GM23338 (cell line): ENCODE data around the gene ROR1. TPM values are rescaled to one million over a fixed set of nuclear protein-coding genes. Genes with fewer than 3 reads are reported as not detected.
A peak's percentile ranks its signal among the peaks of the same experiment; 100 is the strongest.

ENCODE experiments used
- ATAC-seq: fragments of 200-7000 bp; cut with Tn5 transposase; 3 replicates; pipeline ENCODE4 v1.9.1; 2020
- DNase-seq: peaks from one replicate; pipeline ENCODE4 v3.0.0-alpha.2; 2015; ENCODE audit warnings: low spot score
- H2AFZ ChIP-seq: fragments of 200-600 bp; sonication (generic); 2 replicates; pipeline ENCODE4 v1.8.0; 2016; ENCODE audit warnings: antibody characterized with exemption, mild to moderate bottlenecking, moderate library complexity
- H3F3A ChIP-seq: fragments of 200-600 bp; sonication (generic); replicated peaks from 2 replicates; pipeline ENCODE4 v1.8.0; 2017; ENCODE audit warnings: antibody characterized with exemption, mixed run types, low read depth
- H3K27ac ChIP-seq: fragments of 200-600 bp; sonication (generic); 2 replicates; pipeline ENCODE4 v1.6.1; 2016; ENCODE audit warnings: low read depth
- H3K27me3 ChIP-seq: fragments of 200-600 bp; sonication (generic); 2 replicates; pipeline ENCODE4 v1.8.0; 2016; ENCODE audit warnings: mild to moderate bottlenecking, mixed run types, moderate library complexity; ENCODE audit not compliant: insufficient read depth
- H3K36me3 ChIP-seq: fragments of 200-600 bp; sonication (generic); 2 replicates; pipeline ENCODE4 v1.8.0; 2016; ENCODE audit warnings: mild to moderate bottlenecking; ENCODE audit not compliant: insufficient read depth
- H3K4me1 ChIP-seq: fragments of 200-600 bp; sonication (generic); 2 replicates; pipeline ENCODE4 v1.8.0; 2016; ENCODE audit warnings: mild to moderate bottlenecking, moderate library complexity; ENCODE audit not compliant: insufficient read depth
- H3K4me2 ChIP-seq: fragments of 200-600 bp; sonication (generic); 2 replicates; pipeline ENCODE4 v1.7.1; 2017; ENCODE audit warnings: mixed run types
- H3K4me3 ChIP-seq: fragments of 200-600 bp; sonication (generic); 2 replicates; pipeline ENCODE4 v1.6.1; 2016; ENCODE audit warnings: mixed run types
- H3K79me2 ChIP-seq: fragments of 200-600 bp; sonication (generic); replicated peaks from 2 replicates; pipeline ENCODE4 v1.8.0; 2017; ENCODE audit warnings: mild to moderate bottlenecking; ENCODE audit not compliant: insufficient read depth
- H3K9me2 ChIP-seq: fragments of 200-600 bp; sonication (generic); 2 replicates; pipeline ENCODE4 v1.8.0; 2017; ENCODE audit not compliant: insufficient read depth
- H4K20me1 ChIP-seq: fragments of 200-600 bp; sonication (generic); replicated peaks from 2 replicates; pipeline ENCODE4 v1.8.0; 2017; ENCODE audit warnings: mild to moderate bottlenecking; ENCODE audit not compliant: insufficient read depth
- H3K27ac Mint-ChIP-seq: 2 replicates; pipeline ENCODE4 v1.8.0; 2020; ENCODE audit warnings: inconsistent platforms, mild to moderate bottlenecking, moderate library complexity, mixed read lengths
- H3K27me3 Mint-ChIP-seq: 3 replicates; pipeline ENCODE4 v1.8.0; 2022; ENCODE audit warnings: low read depth, mild to moderate bottlenecking, moderate library complexity, mixed read lengths, inconsistent platforms; ENCODE audit not compliant: insufficient read depth, poor library complexity
- H3K36me3 Mint-ChIP-seq: 3 replicates; pipeline ENCODE4 v1.8.0; 2021; ENCODE audit warnings: low read depth, mild to moderate bottlenecking, inconsistent platforms, moderate library complexity, mixed read lengths
- H3K4me1 Mint-ChIP-seq: 3 replicates; pipeline ENCODE4 v1.8.0; 2020; ENCODE audit warnings: mild to moderate bottlenecking, inconsistent platforms, mixed read lengths
- H3K4me3 Mint-ChIP-seq: 3 replicates; pipeline ENCODE4 v1.8.0; 2021; ENCODE audit warnings: moderate library complexity, mild to moderate bottlenecking, inconsistent platforms, mixed read lengths
- H3K9me3 Mint-ChIP-seq: 3 replicates; pipeline ENCODE4 v1.8.0; 2020; ENCODE audit warnings: moderate library complexity, mild to moderate bottlenecking, inconsistent platforms, mixed read lengths
- CREB1 ChIP-seq: fragments of 250-450 bp; sonication (Bioruptor Pico); IDR thresholded peaks from 2 replicates; pipeline ENCODE4 v1.5.0; 2020; ENCODE audit warnings: low read depth, mild to moderate bottlenecking, moderate library complexity
- CTCF ChIP-seq, 2 experiments: fragments of 200-600 bp in 1 of 2; sonication (generic) in 1 of 2; conservative IDR thresholded peaks; 2 replicates each; pipeline versions ENCODE4 v1.5.1 to v1.6.1; 2016 to 2017; ENCODE audit warnings: antibody characterized with exemption in 2 of 2, low read depth in 2 of 2, mild to moderate bottlenecking in 2 of 2, moderate library complexity in 1 of 2
- ETS1 ChIP-seq: IDR thresholded peaks from 2 replicates; pipeline ENCODE4 v1.6.1; 2016; ENCODE audit warnings: antibody characterized with exemption
- EZH2 ChIP-seq: fragments of 200-600 bp; sonication (generic); IDR thresholded peaks from one replicate; pipeline ENCODE4 v1.8.0; 2017; ENCODE audit warnings: antibody characterized with exemption, mild to moderate bottlenecking, low read depth; ENCODE audit not compliant: unreplicated experiment
- EZH2phosphoT487 ChIP-seq: fragments of 200-600 bp; sonication (generic); IDR thresholded peaks from one replicate; pipeline ENCODE4 v1.8.1; 2018; ENCODE audit warnings: antibody characterized with exemption; ENCODE audit not compliant: unreplicated experiment
- JUNB ChIP-seq: IDR thresholded peaks from one replicate; pipeline ENCODE4 v1.6.1; 2016; ENCODE audit warnings: antibody characterized with exemption; ENCODE audit not compliant: unreplicated experiment
- NANOG ChIP-seq: IDR thresholded peaks from 2 replicates; pipeline ENCODE4 v1.6.1; 2016; ENCODE audit warnings: antibody characterized with exemption, borderline replicate concordance
- POLR2AphosphoS5 ChIP-seq: IDR thresholded peaks from 2 replicates; pipeline ENCODE4 v1.6.1; 2016; ENCODE audit warnings: antibody characterized with exemption, low read depth
- REST ChIP-seq: IDR thresholded peaks from one replicate; pipeline ENCODE4 v1.6.1; 2018; ENCODE audit warnings: antibody characterized with exemption; ENCODE audit not compliant: unreplicated experiment
- STAT1 ChIP-seq: IDR thresholded peaks from one replicate; pipeline ENCODE4 v1.6.1; 2016; ENCODE audit warnings: antibody characterized with exemption; ENCODE audit not compliant: unreplicated experiment
- ZNF114 ChIP-seq: fragments of 250-450 bp; sonication (Bioruptor Pico); IDR thresholded peaks from 2 replicates; pipeline ENCODE4 v1.5.0; 2020; ENCODE audit warnings: mild to moderate bottlenecking, moderate library complexity
- ZNF462 ChIP-seq: fragments of 250-450 bp; sonication (Bioruptor Pico); IDR thresholded peaks from 2 replicates; pipeline ENCODE4 v1.5.0; 2020; ENCODE audit warnings: mild to moderate bottlenecking, moderate library complexity
- polyA plus RNA-seq: library from polyadenylated mRNA; unstranded; fragments of >200 nt; fragmentation: Nextera tagmentation; extraction: Ambion mirVana; gene quantifications from 2 replicates; pipeline ENCODE4 v1.2.1, GENCODE V29; 2016
- total RNA-seq: library from RNA; depleted of rRNA; stranded (reverse); fragments of >200 nt; shearing (Covaris generic); gene quantifications from 2 replicates; pipeline ENCODE4 v1.2.3, GENCODE V29; 2014

The ROR1 gene
- total and polyA plus RNA-seq, 2 experiments from 2014 or later: 59.7 to 96.0 TPM

GRCh38 chr1:63793741-63794240 is 20.0 kb downstream of the ROR1 start:
- ATAC-seq: no peak
- H3F3A ChIP-seq: peaks cover 21% of the 10 kb centered on the region
- Mint-ChIP-seq H3K27me3 (peaks cover 21% of the 10 kb centered on the region), H3K9me3 (no peaks in the 10 kb centered on the region), H3K4me1 (peaks cover 97% of the 10 kb centered on the region), H3K27ac (peak overlapping the region; percentile 96), H3K36me3 (peaks cover 22% of the 10 kb centered on the region), H3K4me3 (no peak overlapping the region)
- peaks cover 98% of the 10 kb centered on the region for H3K79me2 ChIP-seq
- H3K4me2 ChIP-seq: peak overlapping the region; percentile 63
- H3K27ac ChIP-seq: peak overlapping the region; percentile 75; the same call in 1 of the 2 replicates
- H2AFZ ChIP-seq: no peak overlapping the region
- peaks cover 96% of the 10 kb centered on the region for H3K4me1 ChIP-seq
- H4K20me1 ChIP-seq: 0 out of 2 replicates have a peak, but pooled peaks cover 5% of the 10 kb centered on the region
- H3K9me2 ChIP-seq: no peaks in the 10 kb centered on the region
- TF ChIP-seq EZH2phosphoT487 (no peak), NANOG (no peak), REST (no peak), CREB1 (CRISPR knock-in tag) (no peak), ZNF114 (no peak), STAT1 (no peak), ETS1 (no peak), EZH2 (no peak), POLR2AphosphoS5 (no peak), ZNF462 (CRISPR knock-in tag) (no peak), CTCF (conservative IDR thresholded peaks at IDR 0.05; ENCODE audit: low read depth in 2 of 2) (no peak), JUNB (no peak)
- DNase-seq: no peak
- H3K27me3 ChIP-seq: no peaks in the 10 kb centered on the region
- H3K4me3 ChIP-seq: no peak overlapping the region
- H3K36me3 ChIP-seq: no peaks in the 10 kb centered on the region
